ENCODE results near the gene POLR3A.

Gene POLR3A

DNA sequence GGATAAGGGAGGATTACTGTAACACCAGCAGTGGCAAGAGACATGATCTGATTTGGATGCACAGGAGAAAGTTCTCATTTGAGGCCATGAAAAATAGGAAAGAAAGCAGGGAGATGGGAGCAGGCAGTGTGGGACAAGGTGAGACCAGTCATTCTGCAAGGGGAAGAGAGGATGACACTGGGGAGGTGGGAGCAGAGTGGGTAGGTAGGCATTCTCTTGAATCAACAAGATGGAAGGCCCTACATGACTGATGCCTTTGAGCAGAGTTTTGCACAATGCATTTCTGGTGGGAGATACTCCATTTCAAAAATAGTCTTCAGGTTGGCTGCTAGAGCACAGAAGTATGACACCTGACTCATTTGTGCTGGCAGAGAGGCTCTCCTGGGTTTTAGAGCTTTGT lies 14.9 kb upstream of the POLR3A start:
- DNase-seq (ENCODE audit: low spot score in 2 of 2) (no peak), ATAC-seq (replicated peaks; ENCODE audit: extremely low read depth, poor library complexity, severe bottlenecking) (no peak)
- H3K36me3 Mint-ChIP-seq (ENCODE audit: insufficient read depth): peaks cover 30% of the 10 kb centered on the region
- H3K27me3 Mint-ChIP-seq: no peaks in the 10 kb centered on the region
- H3K27ac Mint-ChIP-seq (ENCODE audit: low read depth): no peak overlapping the region
- H3K4me1 Mint-ChIP-seq: peaks cover 37% of the 10 kb centered on the region
- H3K9me3 Mint-ChIP-seq: no peaks in the 10 kb centered on the region
- H3K4me3 Mint-ChIP-seq: no peak overlapping the region

GRCh38 chr10:78042752-78043104 lies 13.4 kb upstream of the POLR3A start:
- H3K27me3 Mint-ChIP-seq: no peaks in the 10 kb centered on the region
- H3K9me3 Mint-ChIP-seq: no peaks in the 10 kb centered on the region
- no peak for DNase-seq (ENCODE audit: low spot score in 2 of 2)
- peaks cover 46% of the 10 kb centered on the region for H3K4me1 Mint-ChIP-seq
- H3K4me3 Mint-ChIP-seq: no peak overlapping the region
- ATAC-seq (replicated peaks; ENCODE audit: extremely low read depth, poor library complexity, severe bottlenecking): no peak
- peaks cover 42% of the 10 kb centered on the region for H3K36me3 Mint-ChIP-seq (ENCODE audit: insufficient read depth)
- H3K27ac Mint-ChIP-seq (ENCODE audit: low read depth): peak overlapping the region; percentile 24

DNA sequence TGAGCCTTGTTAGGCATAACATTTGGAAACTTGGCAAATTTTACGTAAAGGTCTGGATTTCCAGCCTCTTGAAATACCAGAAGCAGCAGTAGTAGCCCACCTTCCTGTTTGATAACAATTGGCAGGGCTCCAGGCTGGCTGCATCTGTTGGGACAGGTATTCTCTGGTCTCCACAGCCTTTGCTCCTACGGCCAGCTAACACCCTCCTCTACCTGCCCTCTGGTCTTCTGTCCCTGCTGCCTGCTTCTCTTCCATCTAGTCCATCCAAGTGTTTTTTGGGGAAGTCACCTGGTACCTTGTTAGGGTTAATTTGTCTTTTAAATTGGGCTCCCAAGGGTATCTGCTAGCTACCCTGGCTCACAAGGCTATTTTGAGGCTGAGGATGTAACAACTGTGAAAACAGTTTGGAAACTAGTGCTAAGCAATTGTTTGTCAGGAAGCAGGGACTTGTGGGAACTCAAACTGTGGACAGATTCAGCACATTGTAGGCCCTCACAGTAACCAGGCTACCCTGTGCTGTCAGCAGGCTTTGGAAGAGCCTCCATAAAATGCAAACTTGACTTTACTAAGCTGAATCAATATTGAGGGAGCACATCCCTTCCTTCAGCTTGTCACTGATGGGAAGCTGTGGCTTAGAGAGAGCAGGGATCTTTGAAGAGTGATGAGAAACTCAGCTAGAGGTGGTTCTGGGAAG lies 12.9 kb upstream of the POLR3A start:
- no peak overlapping the region for H3K27ac Mint-ChIP-seq (ENCODE audit: low read depth)
- H3K36me3 Mint-ChIP-seq (ENCODE audit: insufficient read depth): peaks cover 47% of the 10 kb centered on the region
- H3K27me3 Mint-ChIP-seq: no peaks in the 10 kb centered on the region
- H3K4me3 Mint-ChIP-seq: no peak overlapping the region
- ATAC-seq (replicated peaks; ENCODE audit: extremely low read depth, poor library complexity, severe bottlenecking) (no peak), DNase-seq (ENCODE audit: low spot score in 2 of 2) (no peak)
- peaks cover 46% of the 10 kb centered on the region for H3K4me1 Mint-ChIP-seq
- no peaks in the 10 kb centered on the region for H3K9me3 Mint-ChIP-seq

- Mint-ChIP-seq H3K4me3 (no peak overlapping the region), H3K27me3 (no peaks in the 10 kb centered on the region), H3K36me3 (ENCODE audit: insufficient read depth) (peaks cover 54% of the 10 kb centered on the region), H3K27ac (ENCODE audit: low read depth) (peak overlapping the region; percentile 59), H3K9me3 (no peaks in the 10 kb centered on the region), H3K4me1 (peaks cover 51% of the 10 kb centered on the region)
- DNase-seq (ENCODE audit: low spot score in 2 of 2): no peak
- no peak for ATAC-seq (replicated peaks; ENCODE audit: extremely low read depth, poor library complexity, severe bottlenecking)
Measured at GRCh38 chr10:78041170-78042057, 12.1 kb upstream of the POLR3A start.

- Mint-ChIP-seq H3K27ac (ENCODE audit: low read depth) (peak overlapping the region; percentile 44), H3K36me3 (ENCODE audit: insufficient read depth) (peaks cover 65% of the 10 kb centered on the region), H3K4me3 (no peak overlapping the region)
Measured at GRCh38 chr10:78039743-78040142, 10.4 kb upstream of the POLR3A start.

GRCh38 chr10:78038791-78039547 lies 9.7 kb upstream of the POLR3A start:
- Mint-ChIP-seq H3K27me3 (no peaks in the 10 kb centered on the region), H3K4me3 (no peak overlapping the region), H3K4me1 (peaks cover 66% of the 10 kb centered on the region), H3K9me3 (no peaks in the 10 kb centered on the region), H3K27ac (ENCODE audit: low read depth) (no peak overlapping the region), H3K36me3 (ENCODE audit: insufficient read depth) (peaks cover 68% of the 10 kb centered on the region)
- ATAC-seq (replicated peaks; ENCODE audit: extremely low read depth, poor library complexity, severe bottlenecking): no peak
- DNase-seq (ENCODE audit: low spot score in 2 of 2): no peak

More at GRCh38 chr10:78039743-78040142, 10.4 kb upstream of the POLR3A start:
- Mint-ChIP-seq H3K27me3 (no peaks in the 10 kb centered on the region), H3K9me3 (no peaks in the 10 kb centered on the region), H3K4me1 (peaks cover 66% of the 10 kb centered on the region)
- DNase-seq (ENCODE audit: low spot score in 2 of 2): no peak
- ATAC-seq (replicated peaks; ENCODE audit: extremely low read depth, poor library complexity, severe bottlenecking): no peak

DNA sequence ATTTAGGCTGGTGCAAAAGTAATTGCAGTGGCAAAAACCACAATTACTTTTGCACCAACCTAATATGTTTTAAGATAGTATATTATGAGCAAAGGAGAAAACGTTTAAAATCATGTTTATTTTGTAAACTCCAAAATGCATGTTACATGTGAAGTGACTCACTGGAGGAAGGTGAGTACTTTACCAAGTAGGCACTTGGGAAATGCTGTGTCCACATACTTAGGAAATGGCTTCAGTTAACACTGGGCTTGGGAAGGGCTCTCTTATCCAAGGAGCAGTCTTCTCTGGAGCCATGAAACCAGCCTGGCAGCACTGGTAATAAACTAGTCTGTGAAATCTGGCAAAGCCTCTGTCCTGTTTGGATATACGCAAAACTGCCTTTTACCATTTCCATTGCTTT lies 8.8 kb upstream of the POLR3A start:
- H3K27me3 Mint-ChIP-seq: no peaks in the 10 kb centered on the region
- no peak for ATAC-seq (replicated peaks; ENCODE audit: extremely low read depth, poor library complexity, severe bottlenecking)
- no peaks in the 10 kb centered on the region for H3K9me3 Mint-ChIP-seq
- no peak overlapping the region for H3K27ac Mint-ChIP-seq (ENCODE audit: low read depth)
- no peak for DNase-seq (ENCODE audit: low spot score in 2 of 2)
- peaks cover 73% of the 10 kb centered on the region for H3K36me3 Mint-ChIP-seq (ENCODE audit: insufficient read depth)
- H3K4me3 Mint-ChIP-seq: no peak overlapping the region
- H3K4me1 Mint-ChIP-seq: peaks cover 65% of the 10 kb centered on the region

DNA sequence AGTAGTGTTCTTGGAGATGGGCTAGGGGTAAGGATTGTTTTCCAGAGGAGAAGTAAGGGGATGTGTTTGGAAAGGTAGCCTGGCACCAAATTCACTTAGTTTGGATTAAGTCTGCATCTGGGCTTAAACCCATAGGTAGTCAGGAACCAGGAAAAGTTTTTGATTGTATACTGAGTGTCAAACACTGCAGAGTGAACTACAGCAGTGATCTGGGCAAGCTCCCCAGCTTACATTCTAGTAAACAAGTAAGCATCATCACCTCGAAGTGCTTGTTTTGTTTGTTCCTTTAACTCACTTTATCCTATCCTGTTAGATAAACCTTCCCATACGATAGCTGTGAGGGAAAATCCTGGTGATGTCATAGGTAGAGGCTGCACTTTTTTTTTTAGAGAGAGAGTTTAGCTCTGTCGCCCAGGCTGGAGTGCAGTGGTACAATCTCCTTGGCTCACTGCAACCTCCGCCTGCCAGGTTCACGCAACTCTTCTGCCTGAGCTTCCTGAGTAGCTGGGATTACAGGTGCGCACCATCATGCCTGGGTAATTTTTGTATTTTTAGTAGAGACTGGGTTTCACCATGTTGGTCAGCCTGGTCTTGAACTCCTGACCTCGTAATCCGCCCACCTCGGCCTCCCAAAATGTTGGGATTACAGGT lies 6.7 kb upstream of the POLR3A start:
- H3K4me3 Mint-ChIP-seq: peak overlapping the region; percentile 81
- DNase-seq (ENCODE audit: low spot score in 2 of 2) (no peak), ATAC-seq (replicated peaks; ENCODE audit: extremely low read depth, poor library complexity, severe bottlenecking) (no peak)
- H3K36me3 Mint-ChIP-seq (ENCODE audit: insufficient read depth): peaks cover 63% of the 10 kb centered on the region
- no peaks in the 10 kb centered on the region for H3K27me3 Mint-ChIP-seq
- H3K9me3 Mint-ChIP-seq: no peaks in the 10 kb centered on the region
- H3K4me1 Mint-ChIP-seq: peaks cover 59% of the 10 kb centered on the region
- H3K27ac Mint-ChIP-seq (ENCODE audit: low read depth): peak overlapping the region; percentile 85

DNA sequence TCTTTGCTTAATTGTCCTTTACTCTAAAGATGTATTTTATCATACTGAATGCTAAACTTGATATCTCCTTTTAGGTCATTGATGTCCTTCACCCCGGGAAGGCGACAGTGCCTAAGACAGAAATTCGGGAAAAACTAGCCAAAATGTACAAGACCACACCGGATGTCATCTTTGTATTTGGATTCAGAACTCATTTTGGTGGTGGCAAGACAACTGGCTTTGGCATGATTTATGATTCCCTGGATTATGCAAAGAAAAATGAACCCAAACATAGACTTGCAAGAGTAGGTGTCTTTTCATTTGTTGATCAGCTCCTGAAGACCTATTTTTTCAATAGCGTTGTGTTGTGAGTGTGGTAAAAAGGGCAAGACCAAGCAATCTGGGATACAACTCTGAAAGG lies 6.1 kb upstream of the POLR3A start:
- Mint-ChIP-seq H3K27me3 (no peaks in the 10 kb centered on the region), H3K9me3 (no peaks in the 10 kb centered on the region), H3K27ac (ENCODE audit: low read depth) (peak overlapping the region; percentile 85), H3K4me3 (peak overlapping the region; percentile 81), H3K4me1 (peaks cover 53% of the 10 kb centered on the region), H3K36me3 (ENCODE audit: insufficient read depth) (peaks cover 57% of the 10 kb centered on the region)
- DNase-seq (ENCODE audit: low spot score in 2 of 2) (no peak), ATAC-seq (replicated peaks; ENCODE audit: extremely low read depth, poor library complexity, severe bottlenecking) (no peak)

DNA sequence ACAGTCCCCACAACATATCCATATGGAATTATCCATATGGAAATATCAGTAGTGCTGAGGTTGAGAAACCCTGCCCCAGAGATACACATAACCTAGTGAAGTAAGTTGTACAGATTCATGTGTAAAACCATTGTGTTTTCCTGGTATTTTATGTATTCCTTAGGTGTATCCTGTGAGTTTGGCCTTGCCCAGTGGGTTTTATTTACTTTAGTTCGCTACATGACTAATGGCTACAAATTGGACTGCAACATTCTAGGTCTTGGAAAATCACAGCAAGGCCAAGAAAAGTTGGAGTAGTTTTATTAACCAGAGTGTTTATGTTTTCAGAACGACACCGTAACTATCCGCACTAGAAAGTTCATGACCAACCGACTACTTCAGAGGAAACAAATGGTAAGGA lies 5.7 kb upstream of the POLR3A start:
- Mint-ChIP-seq H3K27ac (ENCODE audit: low read depth) (peak overlapping the region; percentile 67), H3K9me3 (no peaks in the 10 kb centered on the region), H3K27me3 (no peaks in the 10 kb centered on the region), H3K4me1 (peaks cover 53% of the 10 kb centered on the region), H3K4me3 (peak overlapping the region; percentile 81), H3K36me3 (ENCODE audit: insufficient read depth) (peaks cover 56% of the 10 kb centered on the region)
- no peak for ATAC-seq (replicated peaks; ENCODE audit: extremely low read depth, poor library complexity, severe bottlenecking)
- no peak for DNase-seq (ENCODE audit: low spot score in 2 of 2)

- no peaks in the 10 kb centered on the region for H3K27me3 Mint-ChIP-seq
- no peaks in the 10 kb centered on the region for H3K9me3 Mint-ChIP-seq
- H3K27ac Mint-ChIP-seq (ENCODE audit: low read depth): peak within 1 kb of the TSS; percentile 67
- peak; percentile 90 to 92 for DNase-seq (ENCODE audit: low spot score in 2 of 2)
- ATAC-seq (replicated peaks; ENCODE audit: extremely low read depth, poor library complexity, severe bottlenecking): peak; percentile 80
- peak within 1 kb of the TSS; percentile 81 for H3K4me3 Mint-ChIP-seq
- H3K4me1 Mint-ChIP-seq: peaks cover 54% of the 10 kb centered on the region
- peaks cover 53% of the 10 kb centered on the region for H3K36me3 Mint-ChIP-seq (ENCODE audit: insufficient read depth)
Measured at GRCh38 chr10:78033637-78034470, 4.5 kb upstream of the POLR3A start, which contains the start of gene RPS24. RPS24 (plus strand) TSS chr10:78033863; CDS start chr10:78033902, 39 bp downstream.

- no peaks in the 10 kb centered on the region for H3K27me3 Mint-ChIP-seq
Measured at GRCh38 chr10:78033387-78033636, 4.0 kb upstream of the POLR3A start.

More at GRCh38 chr10:78033387-78033636, 4.0 kb upstream of the POLR3A start:
- H3K9me3 Mint-ChIP-seq: no peaks in the 10 kb centered on the region
- H3K4me3 Mint-ChIP-seq: peak overlapping the region; percentile 81
- H3K27ac Mint-ChIP-seq (ENCODE audit: low read depth): peak overlapping the region; percentile 67
- H3K36me3 Mint-ChIP-seq (ENCODE audit: insufficient read depth): peaks cover 51% of the 10 kb centered on the region
- DNase-seq (ENCODE audit: low spot score in 2 of 2) (no peak), ATAC-seq (replicated peaks; ENCODE audit: extremely low read depth, poor library complexity, severe bottlenecking) (no peak)
- peaks cover 54% of the 10 kb centered on the region for H3K4me1 Mint-ChIP-seq
